DND-41 (cell line): Measurements from ENCODE around the gene RIPOR2.

Experiments
- EZH2 ChIP-seq: IDR thresholded peaks from 3 replicates; pipeline ENCODE4 v1.6.1; 2012; ENCODE audit warnings: borderline replicate concordance, low read depth, mild to moderate bottlenecking, moderate library complexity, low read length, inconsistent platforms; ENCODE audit not compliant: severe bottlenecking
- TF ChIP-seq, protein P1 (sequence below): IDR thresholded peaks from 2 replicates; pipeline ENCODE4 v1.5.1; 2012; ENCODE audit warnings: borderline replicate concordance, low read length, moderate library complexity, mild to moderate bottlenecking; ENCODE audit not compliant: poor library complexity, severe bottlenecking; ENCODE audit errors: extremely low read depth

DNA sequence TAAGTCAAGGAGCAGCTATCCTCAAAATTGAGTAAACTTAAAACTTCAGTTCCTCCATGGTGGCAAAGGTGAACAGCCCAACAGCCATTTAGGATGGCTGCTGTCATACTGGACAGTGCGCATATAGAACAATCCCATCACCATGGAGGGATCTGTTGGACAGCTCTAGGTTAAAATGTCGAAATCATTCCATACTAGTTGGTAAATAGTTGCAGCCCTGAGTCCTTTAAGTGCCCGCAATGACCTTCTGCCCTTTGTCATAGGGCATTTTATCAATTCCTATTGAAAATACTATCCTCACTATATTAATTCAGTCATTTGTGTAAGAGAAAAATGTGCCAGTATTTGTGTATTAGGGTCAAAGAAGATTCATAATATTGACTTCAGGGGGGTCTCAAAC lies 128.2 kb downstream of the RIPOR2 start:
- TF ChIP-seq, protein P1, sequence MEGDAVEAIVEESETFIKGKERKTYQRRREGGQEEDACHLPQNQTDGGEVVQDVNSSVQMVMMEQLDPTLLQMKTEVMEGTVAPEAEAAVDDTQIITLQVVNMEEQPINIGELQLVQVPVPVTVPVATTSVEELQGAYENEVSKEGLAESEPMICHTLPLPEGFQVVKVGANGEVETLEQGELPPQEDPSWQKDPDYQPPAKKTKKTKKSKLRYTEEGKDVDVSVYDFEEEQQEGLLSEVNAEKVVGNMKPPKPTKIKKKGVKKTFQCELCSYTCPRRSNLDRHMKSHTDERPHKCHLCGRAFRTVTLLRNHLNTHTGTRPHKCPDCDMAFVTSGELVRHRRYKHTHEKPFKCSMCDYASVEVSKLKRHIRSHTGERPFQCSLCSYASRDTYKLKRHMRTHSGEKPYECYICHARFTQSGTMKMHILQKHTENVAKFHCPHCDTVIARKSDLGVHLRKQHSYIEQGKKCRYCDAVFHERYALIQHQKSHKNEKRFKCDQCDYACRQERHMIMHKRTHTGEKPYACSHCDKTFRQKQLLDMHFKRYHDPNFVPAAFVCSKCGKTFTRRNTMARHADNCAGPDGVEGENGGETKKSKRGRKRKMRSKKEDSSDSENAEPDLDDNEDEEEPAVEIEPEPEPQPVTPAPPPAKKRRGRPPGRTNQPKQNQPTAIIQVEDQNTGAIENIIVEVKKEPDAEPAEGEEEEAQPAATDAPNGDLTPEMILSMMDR, result no peak
- TF ChIP-seq EZH2, result no peak
